ENCODE measurements around the gene HMOX2.

The HMOX2 gene

GRCh38 chr16:4463522-4464163, 12.6 kb upstream of the HMOX2 start:
- DNase-seq, result no peak
- intact Hi-C loops (cut with DNase I), result no loop called here

- no peak for DNase-seq
- intact Hi-C loops (cut with DNase I), result no loop called here
Measured at GRCh38 chr16:4465977-4466779, 10.0 kb upstream of the HMOX2 start.

- intact Hi-C loops (cut with DNase I), result no loop called here
- no peak for DNase-seq
Measured at GRCh38 chr16:4467916-4468315, 8.3 kb upstream of the HMOX2 start.

- DNase-seq, result no peak
- intact Hi-C loops (cut with DNase I), result no loop called here
Measured at GRCh38 chr16:4468972-4469371, 7.2 kb upstream of the HMOX2 start.

- peak in 1 of 10 donors; percentile 5 for DNase-seq
- intact Hi-C loops (cut with DNase I), result no loop called here
Measured at GRCh38 chr16:4471869-4472268, 4.3 kb upstream of the HMOX2 start.

GRCh38 chr16:4472880-4473279, 3.3 kb upstream of the HMOX2 start:
- intact Hi-C loops (cut with DNase I), result no loop called here
- DNase-seq, result peak in 1 of 10 donors; percentile 36

GRCh38 chr16:4474192-4474961, 1.8 kb upstream of the HMOX2 start, which contains the start of gene NMRAL1:
NMRAL1 (minus strand) TSS chr16:4474625; CDS start chr16:4474132, 493 bp downstream.
- intact Hi-C loops (cut with DNase I), result no loop called here
- DNase-seq, result peak; percentile 72 to 98 (median 88)

- peak in 1 of 10 donors; percentile 3 for DNase-seq
- intact Hi-C loops (cut with DNase I), result no loop called here
Measured at GRCh38 chr16:4477966-4478365, 1.8 kb downstream of the HMOX2 start.

- no peak for DNase-seq
- intact Hi-C loops (cut with DNase I), result no loop called here
Measured at GRCh38 chr16:4481526-4481925, 5.3 kb downstream of the HMOX2 start.

- DNase-seq, result peak in 1 of 10 donors; percentile 24
- intact Hi-C loops (cut with DNase I), result no loop called here
Measured at GRCh38 chr16:4481963-4482362, 5.8 kb downstream of the HMOX2 start.

- intact Hi-C loops (cut with DNase I), result no loop called here
Measured at GRCh38 chr16:4486126-4486893, 10.1 kb downstream of the HMOX2 start.

GRCh38 chr16:4487955-4488498, 11.8 kb downstream of the HMOX2 start:
- intact Hi-C loops (cut with DNase I), result no loop called here
- peak in 1 of 10 donors; percentile 17 for DNase-seq

More at GRCh38 chr16:4486126-4486893, 10.1 kb downstream of the HMOX2 start:
- DNase-seq, result peak in 1 of 10 donors; percentile 22

GRCh38 chr16:4488499-4488967, 12.3 kb downstream of the HMOX2 start:
- intact Hi-C loops (cut with DNase I), result no loop called here
- DNase-seq, result peak in 1 of 10 donors; percentile 24

- DNase-seq, result no peak
- intact Hi-C loops (cut with DNase I), result no loop called here
Measured at GRCh38 chr16:4489030-4489429, 12.8 kb downstream of the HMOX2 start.

GRCh38 chr16:4491898-4492297, 15.7 kb downstream of the HMOX2 start:
- DNase-seq, result no peak
- intact Hi-C loops (cut with DNase I), result no loop called here

- intact Hi-C loops (cut with DNase I), result no loop called here
- DNase-seq, result no peak
Measured at GRCh38 chr16:4494746-4495490, 18.7 kb downstream of the HMOX2 start.

GRCh38 chr16:4495766-4496165, 19.6 kb downstream of the HMOX2 start:
- peak in 1 of 10 donors; percentile 14 for DNase-seq
- intact Hi-C loops (cut with DNase I), result no loop called here

GRCh38 chr16:4496305-4496704, 20.1 kb downstream of the HMOX2 start:
- peak in 1 of 10 donors; percentile 22 for DNase-seq
- intact Hi-C loops (cut with DNase I), result no loop called here

GRCh38 chr16:4498546-4499195, 22.5 kb downstream of the HMOX2 start:
- intact Hi-C loops (cut with DNase I), result no loop called here
- peak in 1 of 10 donors; percentile 8 for DNase-seq

All from posterior cingulate gyrus (tissue), 11 donors.